COR-L47 (cell line): Measurements from ENCODE around the gene CCDC124.

Experiments
- DNase-seq: peaks from one replicate; lab custom pipeline; 2025; lab: John Stamatoyannopoulos, UW

The CCDC124 gene

DNA sequence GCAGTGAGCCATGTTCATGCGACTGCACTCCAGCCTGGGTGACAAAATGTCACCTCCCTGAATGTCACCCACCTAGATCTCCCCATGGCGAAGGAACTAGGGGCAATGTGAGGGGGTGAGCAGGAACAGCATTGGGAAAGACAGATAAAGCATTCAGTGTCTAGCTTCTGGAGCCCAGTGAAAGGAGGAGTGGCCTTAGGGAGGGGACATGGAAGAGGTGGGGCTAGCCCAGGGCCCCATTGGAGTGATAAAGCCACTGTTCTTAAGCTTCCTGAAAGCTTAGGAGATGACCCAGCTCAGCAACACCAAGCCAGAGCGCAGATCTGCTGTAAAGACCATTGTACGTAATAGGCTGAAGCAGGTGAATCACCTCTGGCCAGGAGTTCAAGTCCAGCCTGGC, 21.1 kb downstream of the CCDC124 start:
- no peak for DNase-seq

DNA sequence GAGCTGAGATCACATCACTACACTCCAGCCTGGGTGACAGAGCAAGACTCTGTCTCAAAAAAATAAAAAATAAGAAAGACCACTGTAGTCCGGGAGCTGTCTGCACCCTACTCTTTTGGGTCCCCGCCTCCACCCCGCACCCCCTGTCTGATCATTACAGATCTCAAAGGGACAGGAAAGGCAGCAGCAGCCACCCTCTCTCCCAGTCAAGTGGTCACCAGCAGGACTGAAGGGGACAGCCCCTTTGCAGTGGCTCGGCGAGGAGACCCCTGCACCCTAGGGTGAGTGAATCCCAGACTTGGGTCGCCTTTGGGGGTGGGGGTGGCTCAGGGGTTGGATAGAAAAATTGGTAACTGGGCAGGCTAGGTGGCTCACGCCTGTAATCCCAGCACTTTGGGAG, 21.6 kb downstream of the CCDC124 start:
- no peak for DNase-seq

DNA sequence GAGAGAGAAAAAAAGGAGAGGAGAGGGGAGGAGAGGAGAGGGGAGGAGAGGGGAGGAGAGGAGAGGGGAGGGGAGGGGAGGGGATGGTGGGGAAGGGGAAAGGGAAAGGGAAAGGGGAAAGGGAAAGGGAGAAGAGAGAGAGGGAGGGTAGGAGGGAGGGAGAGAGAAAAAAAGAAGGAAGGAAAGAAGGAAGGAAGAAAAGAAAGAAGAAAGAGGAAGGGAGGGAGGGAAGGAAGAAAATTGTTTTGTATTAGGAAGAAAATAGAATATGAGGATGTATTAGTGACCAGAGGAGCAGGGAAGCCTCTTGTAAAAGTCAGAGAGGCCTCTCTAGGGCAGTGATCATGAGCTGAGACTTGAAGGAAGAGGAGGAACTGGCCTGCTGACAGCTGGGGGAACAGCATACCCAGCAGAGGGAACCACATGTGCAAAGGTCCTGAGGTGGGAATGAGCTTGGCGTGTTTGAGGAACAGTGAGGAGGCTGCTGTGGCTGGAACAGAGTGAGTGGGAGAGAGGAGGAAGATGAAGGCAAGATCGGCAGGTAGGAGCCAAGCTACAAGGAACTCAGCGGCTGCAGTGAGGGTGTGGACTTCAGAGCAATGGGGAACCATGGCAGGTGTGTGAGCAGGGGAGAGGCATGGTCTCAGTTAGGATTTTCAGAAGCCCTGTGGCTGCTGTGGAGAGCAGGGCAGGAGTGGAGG, 24.5 kb downstream of the CCDC124 start:
- no peak for DNase-seq

DNA sequence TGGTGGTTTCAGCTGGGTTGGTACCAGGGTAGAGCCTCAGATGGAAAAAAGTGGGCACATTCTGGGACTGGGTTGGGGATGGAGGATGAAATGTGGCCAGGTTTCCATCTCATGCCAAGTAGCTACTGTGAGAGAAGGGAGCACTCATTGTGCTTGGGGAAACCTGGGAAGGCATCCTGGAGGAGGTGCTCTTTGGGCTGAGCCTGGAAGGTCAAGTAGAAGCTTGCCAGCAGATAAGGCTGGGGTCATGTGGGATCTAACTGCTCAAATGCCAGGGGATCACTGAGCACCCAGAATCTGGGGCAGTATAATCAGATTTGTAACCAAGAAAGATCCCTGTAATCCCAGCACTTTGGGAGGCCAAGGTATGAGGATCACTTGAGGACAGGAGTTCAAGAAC, 25.1 kb downstream of the CCDC124 start:
- DNase-seq: no peak

DNA sequence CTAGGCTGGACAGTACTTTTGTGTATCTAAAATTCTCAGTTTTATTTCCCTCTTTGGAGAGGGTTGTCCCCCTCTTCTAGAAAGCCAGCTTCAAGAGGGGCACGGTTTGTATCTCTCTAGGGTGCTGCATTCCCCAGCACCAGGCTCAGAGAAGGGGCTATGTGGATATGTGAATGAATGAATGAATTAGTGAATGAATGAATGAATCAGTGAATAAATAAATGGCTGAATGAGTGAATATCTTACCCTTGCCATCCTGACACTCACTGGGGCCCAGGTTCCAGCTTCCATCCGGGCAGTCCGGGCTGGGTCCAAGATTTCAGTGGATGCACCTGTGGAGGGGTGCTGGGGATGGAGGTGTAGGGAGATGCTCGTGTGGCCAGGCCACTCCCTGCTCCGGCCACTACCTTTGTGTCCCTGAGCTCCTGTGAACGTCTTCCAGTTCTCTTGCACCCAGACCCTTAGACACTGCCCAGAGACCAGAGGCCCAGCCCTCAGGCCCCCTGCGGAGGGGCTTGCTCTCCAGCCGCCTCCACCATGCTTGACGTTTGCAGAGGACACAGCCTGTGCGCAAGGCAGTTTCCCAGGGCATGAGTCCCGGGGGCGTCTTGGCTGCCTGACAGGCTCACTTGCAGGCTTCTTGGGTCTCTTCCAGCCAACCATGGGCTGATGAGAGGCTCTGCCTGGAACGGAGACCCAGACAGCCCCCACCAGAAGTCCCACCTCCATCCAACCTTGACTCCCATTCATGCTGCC, 31.3 kb downstream of the CCDC124 start:
- no peak for DNase-seq

DNA sequence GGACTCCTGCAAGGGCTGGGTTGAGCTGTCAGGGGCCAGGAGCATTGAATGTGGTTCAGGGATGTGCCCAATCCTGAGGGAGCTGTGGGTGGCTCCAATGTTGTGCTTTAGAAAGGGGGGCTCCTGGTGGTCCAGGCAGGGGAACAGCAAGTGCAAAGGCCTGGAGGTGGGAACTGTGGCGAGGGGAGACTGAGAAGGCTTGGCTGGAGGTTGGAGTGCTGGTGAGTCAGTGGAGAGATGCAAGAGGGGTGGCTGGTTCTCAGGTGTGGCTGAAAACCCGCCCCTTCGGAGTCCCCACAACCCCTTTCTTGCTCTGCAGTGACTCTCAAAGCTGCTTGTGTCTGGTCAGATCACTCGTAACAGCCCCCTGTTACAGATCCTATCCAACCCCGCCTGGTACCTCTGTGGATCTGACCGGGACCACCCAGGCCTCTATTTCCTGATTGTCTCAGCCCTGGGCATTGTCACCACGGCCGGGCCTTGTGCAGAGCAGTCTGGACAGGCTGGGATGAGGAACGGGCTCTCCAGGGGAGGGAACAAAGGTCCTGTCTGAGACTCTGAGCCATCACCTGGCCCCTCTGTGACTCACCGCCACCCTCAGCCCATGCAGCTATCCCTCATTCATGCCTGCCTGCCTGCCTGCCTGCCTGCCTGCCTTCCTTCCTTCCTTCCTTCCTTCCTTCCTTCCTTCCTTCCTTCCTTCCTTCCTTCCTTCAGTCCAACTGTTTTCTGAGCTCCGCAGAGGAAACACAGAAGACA, 32.7 kb downstream of the CCDC124 start:
- no peak for DNase-seq

DNA sequence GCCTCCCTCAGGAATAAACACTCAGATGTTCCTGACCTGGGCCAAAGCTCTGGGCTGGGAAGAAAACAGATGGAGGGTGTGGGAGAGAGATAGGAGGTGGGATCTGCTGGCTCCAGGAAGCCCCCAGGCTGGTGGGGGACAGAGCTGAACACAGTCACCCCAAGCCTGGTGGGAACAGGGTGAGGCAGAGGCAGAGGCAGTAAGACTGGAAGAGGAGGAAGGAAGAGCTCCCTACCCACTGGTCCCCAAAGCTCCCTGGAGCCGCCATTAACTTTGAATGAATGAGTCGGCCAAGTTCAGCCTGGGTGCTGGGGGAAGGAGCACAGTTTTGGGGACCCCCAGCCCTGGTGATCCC, 33.3 kb downstream of the CCDC124 start:
- DNase-seq: no peak

DNA sequence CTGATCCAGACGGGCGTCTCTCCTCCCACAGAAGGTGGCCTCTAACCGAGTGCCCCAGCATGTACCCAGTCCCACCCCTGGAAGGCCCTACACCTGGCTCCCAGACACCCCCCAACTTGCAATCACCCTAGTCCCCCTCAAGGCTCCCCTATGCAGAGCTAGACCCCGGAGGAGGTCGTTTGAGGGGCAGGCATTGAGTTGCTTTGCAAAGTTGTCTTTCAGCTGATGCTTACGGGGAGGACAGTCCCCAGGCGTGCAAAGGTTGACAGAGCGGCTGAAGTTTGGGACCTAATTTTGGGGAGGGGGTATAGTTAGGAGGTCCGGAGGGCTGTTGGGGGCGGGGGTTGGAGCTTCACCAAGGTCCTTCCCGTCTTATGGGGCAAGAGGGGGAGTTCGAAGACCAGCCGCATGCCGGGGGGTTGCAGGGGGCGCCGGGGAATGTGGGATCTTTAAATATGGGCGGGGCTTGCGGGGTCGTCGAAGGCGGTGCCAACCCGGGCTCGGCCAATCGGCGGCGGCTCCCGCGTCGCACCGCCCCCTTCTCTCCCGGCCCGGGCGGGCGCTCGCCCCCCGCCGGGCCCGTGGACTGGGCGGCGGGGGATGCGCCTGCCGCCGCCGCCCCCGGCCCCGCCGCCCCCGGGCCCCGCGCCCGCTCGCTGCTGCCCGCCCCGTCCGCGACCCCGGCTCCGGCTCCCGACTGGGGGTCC, 33.9 kb downstream of the CCDC124 start, which contains the start of gene KCNN1:
Gene KCNN1, plus strand, starts transcription at position 558 of the 707 bp plus-strand sequence. CDS start 6,782 bp downstream, outside the sequence.
- DNase-seq: no peak

DNA sequence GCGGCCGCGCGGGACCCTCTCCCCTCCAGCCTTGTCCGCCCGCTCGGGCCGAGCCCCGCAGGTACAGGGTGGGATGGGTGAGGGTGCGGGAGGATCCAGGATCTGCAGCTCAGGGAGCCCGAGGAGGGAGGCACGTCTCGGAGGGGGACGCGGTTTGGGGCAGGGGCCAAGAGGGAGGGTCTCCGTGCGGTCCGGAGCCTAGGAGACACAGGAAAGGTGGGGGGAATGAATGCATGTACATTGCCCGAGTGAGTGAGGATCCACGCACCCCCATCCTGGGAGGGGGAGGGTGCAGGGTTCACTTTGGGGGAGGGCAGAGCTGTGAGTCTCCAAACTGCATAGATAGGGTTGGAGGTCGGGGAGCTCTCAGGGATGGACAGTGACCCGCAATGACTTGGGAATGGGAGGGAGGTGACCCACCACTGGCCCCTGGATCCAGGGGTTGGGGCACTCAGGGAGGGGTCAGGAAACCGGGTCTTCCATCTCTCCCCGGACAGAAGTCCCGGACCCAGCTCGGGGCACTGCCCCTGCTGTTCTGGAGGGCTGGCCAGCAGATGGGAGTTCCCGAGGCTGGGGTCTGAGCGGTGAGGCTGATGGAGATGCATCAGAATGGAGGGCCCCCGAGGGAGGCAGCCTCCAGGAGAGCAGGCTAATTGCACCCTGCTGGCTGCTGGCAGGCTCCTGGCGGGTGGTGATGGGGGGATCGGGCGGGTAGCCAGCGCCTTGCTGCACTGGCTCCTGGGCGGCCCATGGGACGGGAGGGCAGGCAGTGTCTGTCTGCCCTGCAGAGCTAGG, 34.6 kb downstream of the CCDC124 start:
- DNase-seq: peak; percentile 16

DNA sequence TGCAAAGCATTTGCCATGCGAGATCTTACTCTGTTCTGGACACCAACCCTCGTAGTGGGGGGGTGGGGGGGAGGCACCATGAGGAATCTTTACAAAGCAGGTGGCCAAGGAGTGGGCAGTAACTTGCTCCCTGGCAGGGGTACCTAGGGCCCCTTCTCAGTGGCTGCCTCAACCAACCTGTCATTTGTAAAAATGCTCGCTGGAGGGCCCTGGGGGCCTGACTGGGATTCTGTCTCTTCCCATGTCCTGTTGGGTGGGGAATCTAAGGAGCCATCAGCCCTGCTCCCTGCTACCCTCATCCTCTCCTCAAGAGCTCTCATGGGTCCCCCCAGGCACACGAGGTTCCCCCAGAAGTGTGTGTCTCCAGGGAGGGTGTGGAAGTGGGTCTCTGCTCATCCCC, 35.5 kb downstream of the CCDC124 start:
- no peak for DNase-seq

DNA sequence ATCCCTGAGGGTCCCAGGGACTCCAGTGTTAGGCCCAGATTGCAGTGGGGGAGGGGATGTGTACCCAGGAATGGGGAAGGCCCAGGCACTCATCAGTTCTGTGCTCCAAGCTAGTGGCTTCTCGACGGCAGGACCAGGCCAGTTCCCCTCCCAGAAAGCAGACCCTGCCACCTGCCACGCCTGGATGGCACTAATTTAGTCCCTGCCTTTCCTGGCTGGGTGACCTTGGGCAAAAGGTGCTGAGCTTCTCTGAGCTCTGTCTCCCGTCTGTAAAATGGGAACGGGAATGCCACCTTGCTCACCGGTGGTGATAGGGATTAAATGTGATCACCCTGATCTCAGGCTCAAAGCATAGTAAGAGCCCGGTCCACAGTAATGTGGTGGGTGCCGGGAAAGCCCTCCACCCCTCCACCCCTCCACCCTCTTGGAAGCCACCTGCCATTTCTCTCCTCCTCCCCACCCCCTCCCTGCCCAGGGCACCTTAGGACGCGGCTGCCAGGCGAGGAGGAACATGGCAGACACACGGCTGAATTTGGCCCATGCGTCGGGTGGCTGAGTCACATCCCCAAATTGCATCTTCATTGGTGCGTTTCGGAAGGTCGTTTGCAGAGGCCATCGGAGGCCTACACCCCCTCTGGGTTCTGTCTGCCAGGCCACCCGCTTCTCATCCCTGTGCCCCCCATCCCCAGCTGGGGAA, 36.4 kb downstream of the CCDC124 start:
- no peak for DNase-seq

DNA sequence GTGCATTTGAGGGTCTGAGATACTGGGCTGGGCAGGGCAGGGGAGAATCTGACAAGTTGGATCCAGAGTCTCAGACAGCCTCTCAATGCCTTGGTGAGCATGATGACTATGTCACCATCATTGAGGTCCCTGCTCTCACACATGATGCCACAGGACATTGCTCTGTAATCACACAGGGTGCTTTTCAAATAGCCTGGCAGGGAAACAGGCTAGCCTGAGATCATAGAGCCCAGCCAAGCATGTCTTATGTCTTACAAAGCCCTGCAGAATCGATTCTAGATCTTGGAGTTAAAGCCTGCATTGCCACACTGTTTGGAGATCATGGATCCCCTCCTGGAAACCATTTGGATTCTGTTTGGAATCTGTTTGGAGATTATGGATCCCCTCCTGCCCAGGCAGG, 39.4 kb downstream of the CCDC124 start:
- no peak for DNase-seq

DNA sequence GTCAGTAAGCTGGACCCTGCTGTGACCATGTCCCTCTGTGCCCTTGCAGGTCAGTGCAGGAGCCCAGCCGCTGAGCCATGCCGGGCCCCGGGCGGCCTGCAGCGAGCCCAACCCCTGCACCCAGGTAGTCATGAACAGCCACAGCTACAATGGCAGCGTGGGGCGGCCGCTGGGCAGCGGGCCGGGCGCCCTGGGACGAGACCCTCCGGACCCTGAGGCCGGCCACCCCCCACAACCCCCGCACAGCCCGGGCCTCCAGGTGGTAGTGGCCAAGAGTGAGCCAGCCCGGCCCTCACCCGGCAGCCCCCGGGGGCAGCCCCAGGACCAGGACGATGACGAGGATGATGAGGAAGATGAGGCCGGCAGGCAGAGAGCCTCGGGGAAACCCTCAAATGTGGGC, 40.9 kb downstream of the CCDC124 start:
- no peak for DNase-seq

DNA sequence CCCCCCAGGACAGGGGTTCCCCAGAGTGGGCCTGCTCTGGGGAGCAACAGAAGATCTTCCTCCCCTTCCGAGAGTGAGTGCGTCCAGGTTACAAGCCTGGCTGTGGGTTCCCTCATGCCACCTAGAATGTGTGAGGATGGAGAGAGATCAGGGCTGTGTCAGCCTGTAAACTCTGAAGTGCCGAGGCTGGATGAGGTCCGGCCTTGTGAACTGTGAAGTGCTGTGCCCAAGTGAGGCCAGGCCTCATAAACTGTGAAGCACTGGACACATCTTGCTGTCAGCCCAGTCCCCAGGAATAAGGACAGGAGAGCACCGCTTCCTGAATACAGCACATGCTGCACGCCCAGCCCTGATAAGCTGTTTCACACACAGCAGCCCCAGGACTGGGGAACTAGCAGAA, 41.7 kb downstream of the CCDC124 start:
- no peak for DNase-seq

DNA sequence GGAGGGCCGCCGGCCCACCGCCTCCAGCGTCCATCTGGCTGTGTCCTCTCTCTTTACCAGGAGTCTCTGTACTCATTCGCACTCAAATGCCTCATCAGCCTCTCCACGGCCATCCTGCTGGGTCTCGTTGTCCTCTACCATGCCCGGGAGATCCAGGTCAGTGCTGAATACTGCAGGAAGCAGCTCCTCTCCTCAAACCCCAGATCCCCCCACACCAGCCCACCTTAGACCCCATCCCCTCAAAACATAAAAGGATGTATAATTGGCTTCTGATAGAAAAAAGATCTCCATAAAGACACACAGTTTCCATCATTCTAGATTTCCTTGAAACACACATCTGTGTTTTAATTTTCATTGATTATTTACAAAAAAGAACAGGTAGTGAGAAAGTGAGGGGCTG, 42.2 kb downstream of the CCDC124 start:
- DNase-seq: no peak

DNA sequence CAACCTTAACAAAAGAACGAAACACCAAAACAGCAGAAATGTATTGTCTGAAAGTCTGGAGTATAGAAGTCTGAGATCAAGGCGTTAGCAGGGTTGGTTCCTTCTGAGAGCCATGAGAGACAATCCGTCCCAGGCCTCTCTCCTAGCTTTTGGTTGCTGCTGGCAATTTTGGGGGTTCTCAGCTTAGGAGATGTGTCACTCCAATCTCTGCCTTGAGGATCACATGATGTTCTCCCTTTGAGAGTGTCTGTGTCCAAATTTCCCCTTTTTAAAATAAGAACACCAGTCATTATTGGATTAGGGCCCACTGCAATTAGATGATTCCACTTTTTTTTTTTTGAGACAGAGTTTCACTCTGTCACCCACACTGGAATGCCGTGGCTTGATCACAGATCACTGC, 44.2 kb downstream of the CCDC124 start:
- DNase-seq: no peak

DNA sequence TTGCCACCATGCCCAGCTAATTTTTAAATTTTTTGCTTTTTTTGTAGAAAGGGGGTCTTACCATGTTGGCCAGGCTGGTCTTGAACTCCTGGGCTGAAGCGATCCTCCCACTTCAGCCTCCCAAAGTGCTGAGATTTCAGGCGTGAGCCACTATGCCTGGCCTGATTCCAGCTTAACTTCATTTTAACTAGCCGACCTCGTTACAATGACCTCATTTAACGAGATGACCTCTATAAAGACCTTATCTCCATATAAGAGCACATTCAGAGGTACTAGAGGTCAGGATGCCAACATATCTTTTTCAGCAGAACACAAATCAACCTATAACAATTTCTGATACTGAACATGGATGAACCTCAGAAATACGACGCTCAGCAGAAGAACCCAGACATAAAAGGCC, 44.7 kb downstream of the CCDC124 start:
- DNase-seq: no peak

DNA sequence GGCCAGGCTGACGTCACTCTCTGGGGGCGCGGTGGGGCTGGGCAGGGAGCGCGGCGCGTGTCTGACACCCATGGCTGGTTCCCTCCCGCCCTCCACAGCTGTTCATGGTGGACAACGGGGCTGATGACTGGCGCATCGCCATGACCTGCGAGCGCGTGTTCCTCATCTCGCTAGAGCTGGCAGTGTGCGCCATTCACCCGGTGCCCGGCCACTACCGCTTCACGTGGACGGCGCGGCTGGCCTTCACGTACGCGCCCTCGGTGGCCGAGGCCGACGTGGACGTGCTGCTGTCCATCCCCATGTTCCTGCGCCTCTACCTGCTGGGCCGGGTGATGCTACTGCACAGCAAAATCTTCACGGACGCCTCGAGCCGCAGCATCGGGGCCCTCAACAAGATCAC, 48.8 kb downstream of the CCDC124 start:
- no peak for DNase-seq

DNA sequence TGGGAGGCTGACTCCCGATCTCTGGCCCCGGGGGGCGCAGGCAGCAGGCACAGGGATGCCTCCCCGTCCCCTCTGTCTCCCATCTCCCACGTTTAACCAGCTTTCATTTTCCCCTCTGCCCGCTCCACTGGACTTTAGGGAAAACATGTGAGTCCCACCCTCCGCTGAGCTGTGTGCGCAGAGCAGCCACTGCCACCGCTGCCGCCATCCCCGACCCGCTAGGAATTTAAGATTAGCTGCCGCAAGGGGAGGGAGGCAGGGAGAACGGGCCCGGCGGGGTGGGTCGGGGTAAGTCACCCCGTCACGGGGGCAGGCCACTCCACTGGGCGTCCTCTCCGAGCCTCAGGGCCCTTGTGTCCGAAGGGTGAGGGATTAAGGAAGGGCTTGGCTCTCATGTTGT, 49.6 kb downstream of the CCDC124 start:
- DNase-seq: no peak

DNA sequence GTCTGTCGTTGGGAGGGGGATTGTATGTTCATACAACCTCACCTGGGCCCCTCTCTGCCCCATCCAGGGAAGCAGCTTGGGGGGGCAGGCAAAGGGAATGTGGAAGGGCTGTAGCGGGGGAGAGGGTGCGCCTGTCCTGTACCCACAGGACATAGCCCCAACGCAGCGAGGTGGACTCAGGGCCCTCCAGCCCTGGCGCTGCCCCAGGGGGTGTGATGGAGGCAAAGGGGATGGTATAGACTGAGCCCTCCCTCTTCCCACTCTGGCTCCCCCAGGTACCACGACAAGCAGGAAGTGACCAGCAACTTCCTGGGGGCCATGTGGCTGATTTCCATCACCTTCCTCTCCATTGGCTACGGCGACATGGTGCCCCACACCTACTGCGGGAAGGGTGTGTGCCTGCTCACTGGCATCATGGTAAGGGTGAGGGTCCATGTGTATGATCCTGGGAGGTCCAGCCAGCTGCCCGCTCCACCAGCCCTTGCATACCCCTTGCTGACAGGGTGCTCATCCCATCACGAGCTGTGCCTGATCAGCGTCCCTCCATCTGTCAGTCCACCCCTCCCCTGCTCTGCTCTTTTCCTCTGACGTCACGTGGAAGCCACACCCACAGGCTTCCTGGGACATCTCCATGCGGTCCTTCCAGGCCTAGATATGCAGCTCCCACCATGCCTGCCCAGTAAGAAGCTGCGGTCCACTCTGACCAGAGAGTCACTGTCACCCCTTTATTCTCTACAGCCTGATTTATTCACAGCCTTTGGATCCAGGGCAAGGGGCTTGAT, 52.4 kb downstream of the CCDC124 start:
- no peak for DNase-seq
